Fibroblast of skin of right biceps (primary cell): ENCODE data around the gene CCL20.
A peak's percentile ranks its signal among the peaks of the same experiment; 100 is the strongest.
"Not testable (repeated sequence)": the region's sequence is repeated elsewhere in the genome, so short reads cannot be mapped to it uniquely, and the experiment has no call there.

Source experiments
- DNase-seq: peaks from one replicate; pipeline ENCODE4 v3.0.0-alpha.2; 2013

The CCL20 gene, protein sequence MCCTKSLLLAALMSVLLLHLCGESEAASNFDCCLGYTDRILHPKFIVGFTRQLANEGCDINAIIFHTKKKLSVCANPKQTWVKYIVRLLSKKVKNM

DNA sequence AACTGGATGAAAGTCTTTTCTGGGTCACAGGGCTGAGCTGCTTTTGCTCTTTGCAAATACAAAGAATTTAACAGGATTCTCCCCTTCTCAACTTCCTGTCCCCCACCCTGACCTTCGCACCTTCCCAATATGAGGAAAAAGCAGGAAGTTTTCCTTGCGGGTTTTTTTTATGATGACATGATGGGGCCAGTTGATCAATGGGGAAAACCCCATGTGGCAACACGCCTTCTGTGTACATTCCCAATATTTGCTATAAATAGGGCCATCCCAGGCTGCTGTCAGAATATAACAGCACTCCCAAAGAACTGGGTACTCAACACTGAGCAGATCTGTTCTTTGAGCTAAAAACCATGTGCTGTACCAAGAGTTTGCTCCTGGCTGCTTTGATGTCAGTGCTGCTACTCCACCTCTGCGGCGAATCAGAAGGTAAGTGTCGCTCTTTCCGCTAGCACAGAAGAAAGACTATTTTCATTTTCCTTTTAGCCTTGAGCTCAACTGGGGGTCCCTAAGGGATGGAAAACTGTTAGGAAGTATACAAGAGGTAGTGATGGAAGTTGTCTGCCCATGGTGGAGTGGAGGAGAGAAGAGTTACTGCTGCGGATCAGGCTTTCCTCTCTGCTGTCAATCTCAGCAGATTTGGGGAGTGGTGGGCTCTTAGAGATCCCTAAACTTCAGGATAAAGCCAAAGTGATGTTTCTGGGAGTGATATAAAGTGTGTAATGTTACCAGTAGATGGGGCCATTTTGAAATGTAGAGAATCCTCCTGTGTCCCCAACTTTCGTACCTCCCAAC lies at the start of gene CCL20:
Gene CCL20 (plus strand): TSS at position 281 of the 792 bp plus-strand sequence. CDS start 70 bp downstream, at position 351.
- no peak for DNase-seq

DNA sequence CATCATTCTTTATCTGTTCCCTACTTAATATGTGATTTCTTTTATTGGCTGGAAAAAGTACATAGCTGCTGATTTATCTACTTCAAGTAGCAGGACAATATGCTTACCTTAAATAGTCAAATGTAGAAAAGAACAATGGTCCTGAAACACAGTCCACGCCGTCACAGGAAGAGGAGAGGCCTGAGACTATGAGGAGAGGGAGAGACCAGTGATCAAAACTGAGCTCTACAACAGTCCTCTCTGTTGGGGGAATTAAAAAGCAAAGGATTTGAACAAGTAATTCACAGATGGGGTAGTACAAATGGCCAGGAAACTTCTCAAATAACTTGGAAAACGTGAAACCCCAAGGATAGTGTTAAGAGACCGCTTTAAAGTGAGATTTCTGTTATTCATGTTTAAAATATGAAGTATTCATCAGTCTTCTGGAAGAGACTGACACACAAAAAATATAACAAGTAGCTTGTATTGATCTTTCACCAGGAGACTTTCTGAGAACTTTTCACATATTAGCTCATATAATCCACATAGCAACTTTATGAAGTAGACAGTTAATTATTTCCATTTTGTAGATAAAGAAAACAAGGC lies 47.8 kb upstream of the CCL20 start:
- no peak for DNase-seq

DNA sequence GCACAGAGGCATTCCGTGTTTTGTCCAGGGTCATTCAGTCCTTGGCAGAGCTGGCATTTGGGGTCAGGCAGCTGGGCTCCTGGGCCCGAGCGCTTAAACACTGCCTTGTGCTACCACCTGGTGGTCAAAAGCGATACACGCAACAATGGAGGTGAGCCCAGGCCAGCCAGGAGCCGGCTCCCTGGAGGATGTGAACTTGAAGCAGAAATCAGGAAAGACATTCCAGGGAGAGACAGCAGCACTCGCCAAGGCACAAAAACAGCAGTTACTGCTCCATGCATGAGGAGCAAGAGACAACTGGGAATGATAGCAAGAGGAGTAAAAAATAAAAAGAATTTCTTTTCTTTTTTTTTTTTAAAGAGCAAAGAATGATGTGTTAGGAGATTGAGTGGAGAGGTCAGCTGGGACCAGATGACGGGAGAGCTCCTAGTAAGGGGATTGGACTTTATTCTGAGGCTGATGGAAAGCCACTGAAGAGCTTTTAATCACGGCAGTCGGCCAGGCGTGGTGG lies 47.2 kb upstream of the CCL20 start:
- DNase-seq: peak; percentile 65

DNA sequence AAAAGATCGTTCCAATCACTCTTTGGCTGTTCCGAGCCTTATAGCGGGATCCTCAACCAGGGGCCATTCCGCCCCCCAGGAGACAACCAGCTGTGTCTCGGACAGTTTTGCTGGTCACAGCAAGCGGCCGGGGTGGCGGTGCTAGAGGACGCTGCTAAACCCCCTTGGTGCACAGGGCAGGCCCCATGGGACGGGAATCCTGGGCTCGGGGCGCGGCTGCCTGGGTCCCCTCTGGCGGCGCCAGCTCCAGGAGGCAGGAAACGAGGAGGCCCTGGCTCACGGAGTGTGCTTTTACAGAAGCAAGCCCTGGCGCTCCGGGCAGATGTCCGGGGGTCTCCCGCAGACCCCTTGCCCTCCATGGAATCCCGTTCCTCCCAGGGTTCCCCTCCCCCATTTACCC lies 45.8 kb upstream of the CCL20 start:
- no peak for DNase-seq

DNA sequence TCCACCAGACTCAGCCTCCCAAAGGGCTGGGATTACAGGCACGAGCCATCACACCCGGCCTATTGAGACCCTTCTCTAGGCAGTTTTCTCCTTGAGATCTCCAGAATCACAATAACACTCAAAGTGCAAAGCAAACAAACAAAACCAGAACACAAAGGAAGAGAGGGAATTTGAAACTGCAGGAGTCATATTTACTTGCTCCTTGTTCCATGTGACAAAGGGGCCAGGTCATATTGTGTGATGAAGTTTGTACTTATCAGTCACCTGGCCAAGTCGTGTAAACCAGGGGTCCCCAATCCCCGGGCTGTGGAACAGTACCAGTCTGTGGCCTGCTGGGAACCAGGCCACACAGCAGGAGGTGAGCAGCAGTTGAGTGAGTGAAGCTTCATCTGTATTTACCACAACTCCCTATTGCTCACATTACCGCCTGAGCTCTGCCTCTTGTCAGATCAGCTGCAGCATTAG lies 41.4 kb upstream of the CCL20 start:
- DNase-seq: no peak

DNA sequence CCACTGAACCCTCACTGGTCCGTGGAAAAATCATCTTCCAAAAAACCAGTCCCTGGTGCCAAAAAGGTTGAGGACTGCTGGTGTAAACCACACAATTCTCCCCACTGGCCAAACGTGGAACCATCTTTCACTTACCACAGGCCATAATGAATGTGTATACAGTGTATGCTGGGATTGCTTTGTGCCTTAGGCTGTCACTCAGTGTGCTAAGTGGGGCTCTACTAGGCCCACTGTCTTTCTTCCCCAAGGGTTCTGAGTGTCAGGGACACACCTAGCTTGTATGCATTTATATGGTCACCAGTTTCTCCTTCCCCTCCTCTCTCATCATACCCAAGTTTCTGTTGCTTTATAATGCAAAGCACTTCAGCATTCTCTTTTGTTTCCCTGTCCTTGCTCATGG lies 40.7 kb upstream of the CCL20 start:
- DNase-seq: no peak

DNA sequence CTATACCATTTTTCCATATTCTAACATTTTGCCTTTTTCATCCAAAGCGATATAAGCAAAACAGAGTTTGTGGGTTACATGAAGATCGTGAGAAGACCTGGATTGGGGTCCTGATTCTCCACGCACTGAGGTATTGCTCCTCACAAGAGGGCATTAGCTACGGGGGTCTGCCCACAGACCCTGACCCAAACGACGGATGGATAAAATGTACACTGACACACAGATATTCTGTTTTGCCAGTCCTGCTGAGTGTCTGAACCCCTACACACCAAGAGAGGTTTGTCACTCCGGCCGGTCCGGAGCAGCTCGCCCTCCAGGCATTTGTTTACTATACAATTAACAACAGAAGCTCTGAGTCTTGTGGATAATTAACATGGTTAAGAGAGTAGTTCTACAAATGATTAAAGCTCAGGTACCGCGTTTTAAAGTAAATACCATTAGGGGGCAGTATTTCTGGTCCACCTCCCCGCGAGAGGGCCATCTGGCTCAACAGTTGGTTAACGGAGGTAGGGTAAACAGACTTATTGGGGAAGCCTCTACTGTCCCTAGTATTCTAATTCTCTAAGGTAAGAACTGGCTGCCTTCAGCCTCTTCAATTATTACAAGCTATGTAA lies 39.5 kb upstream of the CCL20 start:
- DNase-seq: no peak

DNA sequence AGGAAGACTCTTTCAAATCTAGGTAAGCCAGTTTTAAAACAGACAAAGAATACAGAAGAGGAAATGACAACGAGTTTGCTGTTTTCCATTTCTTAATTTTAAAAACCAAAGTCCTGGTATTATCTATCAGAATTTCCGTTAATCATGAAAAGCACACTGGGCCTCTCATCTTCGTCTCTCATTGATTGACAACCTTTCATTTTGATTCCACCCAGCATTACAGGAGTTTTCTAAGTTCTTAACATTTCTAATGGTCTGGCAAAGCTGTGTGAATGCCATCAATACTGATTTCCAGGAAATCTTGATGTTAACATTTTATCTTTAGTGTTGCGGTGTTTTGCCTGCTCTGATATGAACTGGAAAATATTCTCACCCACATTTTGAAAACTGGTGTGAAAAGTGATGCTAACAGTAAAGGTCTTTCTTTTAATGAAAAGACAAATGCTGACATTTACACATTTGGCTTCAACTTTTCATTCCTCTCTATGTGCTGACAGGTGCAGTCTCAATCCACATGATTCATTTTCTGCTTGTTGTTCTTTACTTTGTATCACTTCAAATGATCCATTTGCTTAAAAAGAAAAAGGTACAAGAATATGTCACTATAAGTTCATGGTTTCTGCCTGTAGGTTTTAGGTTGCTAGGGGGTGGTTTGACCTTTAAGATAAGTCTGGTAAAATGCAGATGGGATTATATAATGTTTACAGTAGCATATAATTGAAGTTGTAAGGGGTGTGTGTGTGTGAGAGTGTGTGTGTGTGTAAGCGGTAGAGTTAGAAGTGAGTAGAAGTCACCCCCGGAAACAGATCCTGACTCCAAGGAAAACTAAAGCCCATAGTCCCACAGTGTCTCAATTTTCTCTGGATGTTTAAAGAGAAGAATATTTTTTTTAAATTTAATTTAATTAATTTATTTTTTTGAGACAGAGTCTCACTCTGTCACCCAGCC lies 38.5 kb upstream of the CCL20 start:
- DNase-seq: no peak

DNA sequence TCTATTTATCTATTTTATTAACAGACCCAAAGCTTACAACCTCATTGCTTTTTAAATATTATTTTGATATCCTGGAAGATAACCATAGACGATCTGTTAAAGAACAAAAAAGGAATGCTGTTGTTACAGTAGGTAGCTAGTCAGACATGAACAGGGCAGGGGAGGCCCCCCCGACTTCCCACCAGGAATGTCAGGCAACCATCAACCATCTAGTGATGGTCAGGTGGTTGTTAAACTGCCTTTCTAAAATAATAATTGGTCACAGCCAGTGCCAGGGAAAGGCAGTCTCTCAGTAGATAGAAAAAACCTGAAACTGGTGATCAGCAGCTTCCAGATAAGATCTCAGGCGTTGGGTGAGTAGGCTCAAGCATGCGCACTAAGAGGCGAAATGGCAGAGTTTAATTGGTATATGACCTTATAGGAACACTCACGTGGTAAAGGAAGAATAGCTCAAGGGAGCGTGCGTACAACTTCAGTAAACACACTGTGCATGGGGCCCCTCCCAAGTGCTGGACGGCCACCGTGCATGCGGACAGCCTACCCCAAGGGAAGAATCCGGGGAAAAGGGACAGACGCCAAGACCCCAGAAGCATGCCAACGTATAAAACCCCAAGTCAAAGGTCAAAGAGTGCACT lies 32.5 kb upstream of the CCL20 start:
- no peak for DNase-seq

DNA sequence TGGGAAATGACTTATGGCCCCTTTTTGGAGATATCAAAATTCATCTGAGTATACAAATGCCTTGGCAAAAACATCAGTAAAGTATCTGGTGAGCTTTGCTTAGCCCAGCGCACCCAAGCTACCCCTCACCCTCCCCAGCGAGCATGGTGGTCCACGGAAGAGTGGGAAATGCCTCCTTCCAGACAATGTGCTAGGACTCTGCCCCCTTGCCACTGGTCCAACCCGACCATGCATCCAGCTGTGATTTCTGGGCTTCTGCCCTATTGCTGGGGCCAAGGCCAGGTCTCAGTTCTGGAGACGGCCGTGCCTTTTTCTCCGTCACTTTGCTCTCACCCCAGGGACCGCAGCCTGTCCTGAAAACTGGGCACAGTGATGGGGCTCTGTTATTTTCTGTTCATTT lies 31.8 kb upstream of the CCL20 start:
- no peak for DNase-seq

DNA sequence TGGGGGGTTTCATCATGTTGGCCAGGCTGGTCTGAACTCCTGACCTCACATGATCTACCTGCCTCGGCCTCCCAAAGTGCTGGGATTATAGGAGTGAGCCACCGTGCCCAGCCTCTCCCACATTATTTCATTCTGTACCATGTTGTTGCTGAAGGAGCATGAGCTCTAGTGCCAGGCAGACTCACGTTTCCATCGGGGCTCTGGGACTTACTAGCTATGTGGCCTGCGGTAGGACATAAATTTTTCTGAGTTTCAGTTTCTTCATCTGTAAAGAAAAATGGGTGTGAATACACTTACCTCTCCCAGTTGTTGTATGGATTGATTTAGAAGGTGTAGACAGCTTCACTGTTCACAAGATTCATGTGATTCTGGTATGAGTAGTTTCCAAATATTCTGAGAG lies 30.8 kb upstream of the CCL20 start:
- DNase-seq: no peak

DNA sequence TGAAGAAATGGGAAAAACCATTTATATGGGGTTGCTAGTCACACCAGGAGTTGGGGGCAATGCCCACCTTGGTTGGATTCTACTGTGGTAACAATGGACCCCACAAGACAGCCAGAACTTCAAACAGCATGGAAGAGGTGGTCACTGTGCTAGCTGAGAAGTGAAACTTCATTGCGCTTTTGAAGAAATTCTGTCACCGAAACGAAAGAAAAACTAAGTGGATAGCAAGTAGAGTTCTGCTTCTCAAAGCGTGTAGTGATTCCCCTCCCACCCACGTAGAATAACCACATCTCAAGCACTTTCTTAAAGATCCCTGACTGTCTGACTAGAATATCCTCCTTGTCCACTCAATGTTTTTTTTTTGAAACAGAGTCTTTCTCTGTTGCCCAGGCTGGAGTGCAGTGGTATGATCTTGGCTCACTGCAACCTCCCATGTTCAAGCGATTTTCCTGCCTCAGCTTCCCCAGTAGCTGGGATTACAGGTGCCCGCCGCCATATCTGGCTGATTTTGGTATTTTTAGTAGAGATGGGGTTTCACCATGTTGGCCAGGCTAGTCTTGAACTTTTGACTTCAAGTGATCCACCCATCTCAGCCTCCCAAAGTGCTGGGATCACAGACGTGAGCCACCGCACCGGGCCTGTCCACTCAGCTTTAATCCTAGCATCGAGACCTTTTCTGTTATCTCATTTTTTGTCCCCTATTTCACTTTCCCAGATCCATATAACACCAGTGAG lies 30.1 kb upstream of the CCL20 start:
- no peak for DNase-seq

DNA sequence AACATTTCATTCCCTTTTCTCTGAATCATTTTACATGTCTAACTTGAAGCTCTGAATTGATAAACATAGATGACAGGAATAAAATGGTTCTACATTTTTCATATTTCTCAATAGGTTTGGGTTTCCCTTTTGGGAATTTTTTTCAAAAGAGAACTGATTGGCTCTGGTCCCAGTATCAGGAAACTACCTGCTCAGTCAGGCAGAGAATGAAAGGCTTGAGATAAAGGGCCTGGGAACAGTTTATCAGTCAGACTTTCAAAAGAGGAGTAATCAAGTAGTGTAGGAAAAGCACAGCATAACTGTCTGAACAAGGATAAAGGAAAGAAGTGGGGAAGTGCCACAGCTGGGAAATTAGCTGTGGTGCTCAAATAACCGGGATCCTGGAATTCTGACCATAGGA lies 28.3 kb upstream of the CCL20 start:
- no peak for DNase-seq

DNA sequence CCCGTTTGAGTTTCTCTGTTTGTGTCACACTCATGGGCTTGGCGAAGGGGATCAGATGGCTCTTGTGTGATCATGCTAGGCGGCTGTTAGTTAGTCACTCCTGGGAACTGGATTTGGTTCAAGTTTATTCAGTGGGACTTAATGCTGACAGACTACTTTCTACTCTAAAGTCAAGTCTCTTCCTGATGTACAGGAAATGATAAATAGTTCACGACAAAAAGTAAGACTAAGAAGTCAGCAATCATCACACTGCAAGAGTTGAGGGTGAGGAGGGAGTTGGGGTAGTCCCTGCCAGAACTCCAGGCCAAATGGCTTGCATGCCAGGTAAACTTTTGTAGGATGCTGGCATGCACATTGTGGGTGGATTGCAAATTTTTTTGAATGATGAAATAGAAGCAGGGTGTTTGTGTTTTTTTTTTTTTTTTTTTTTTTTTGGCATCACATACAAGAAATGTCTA lies 25.1 kb upstream of the CCL20 start:
- DNase-seq: no peak

DNA sequence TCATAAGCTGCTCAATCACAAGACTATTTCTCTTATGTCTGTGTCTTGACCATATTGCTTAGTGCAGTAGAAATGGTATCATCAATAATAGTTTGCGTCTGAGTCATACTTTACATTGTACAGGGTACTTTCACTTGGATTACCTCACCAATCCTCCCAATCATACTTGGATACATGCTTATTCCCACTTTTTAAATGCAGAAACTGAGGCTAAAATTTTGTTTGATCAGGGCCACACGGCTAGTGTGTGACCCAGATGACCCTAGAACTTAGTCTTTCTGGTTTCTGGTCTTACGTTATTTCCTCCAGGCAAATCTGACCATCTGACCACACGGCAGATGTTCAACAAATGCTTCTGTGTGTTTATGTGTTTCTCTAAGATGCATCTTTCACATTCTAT lies 23.8 kb upstream of the CCL20 start:
- DNase-seq: no peak

DNA sequence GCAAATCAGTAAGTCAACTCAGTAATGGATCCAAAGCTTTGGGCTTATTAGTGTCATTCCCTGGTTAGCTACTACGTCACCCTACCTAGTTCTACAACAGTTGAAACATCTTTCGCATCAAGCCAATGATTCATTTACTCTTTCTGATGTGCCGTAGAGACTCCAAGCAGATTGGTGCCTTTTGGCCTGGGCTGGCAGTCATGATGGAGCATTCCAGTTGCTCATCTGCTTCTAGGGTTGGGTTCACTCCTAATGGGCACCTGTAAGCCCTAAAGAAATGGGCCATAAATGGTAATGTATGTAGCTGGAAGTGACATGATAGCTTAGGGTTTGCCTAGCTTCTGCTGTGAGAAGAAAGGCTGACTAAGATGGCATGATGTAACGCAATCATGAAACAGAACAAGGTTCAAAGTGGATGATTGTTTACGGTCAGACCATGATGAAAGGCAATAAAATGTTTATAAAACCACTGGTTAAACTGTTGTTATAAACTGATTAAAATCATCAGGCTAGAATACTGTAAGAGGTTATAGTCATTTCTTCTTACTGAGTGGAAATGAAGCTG lies 20.4 kb upstream of the CCL20 start:
- no peak for DNase-seq

DNA sequence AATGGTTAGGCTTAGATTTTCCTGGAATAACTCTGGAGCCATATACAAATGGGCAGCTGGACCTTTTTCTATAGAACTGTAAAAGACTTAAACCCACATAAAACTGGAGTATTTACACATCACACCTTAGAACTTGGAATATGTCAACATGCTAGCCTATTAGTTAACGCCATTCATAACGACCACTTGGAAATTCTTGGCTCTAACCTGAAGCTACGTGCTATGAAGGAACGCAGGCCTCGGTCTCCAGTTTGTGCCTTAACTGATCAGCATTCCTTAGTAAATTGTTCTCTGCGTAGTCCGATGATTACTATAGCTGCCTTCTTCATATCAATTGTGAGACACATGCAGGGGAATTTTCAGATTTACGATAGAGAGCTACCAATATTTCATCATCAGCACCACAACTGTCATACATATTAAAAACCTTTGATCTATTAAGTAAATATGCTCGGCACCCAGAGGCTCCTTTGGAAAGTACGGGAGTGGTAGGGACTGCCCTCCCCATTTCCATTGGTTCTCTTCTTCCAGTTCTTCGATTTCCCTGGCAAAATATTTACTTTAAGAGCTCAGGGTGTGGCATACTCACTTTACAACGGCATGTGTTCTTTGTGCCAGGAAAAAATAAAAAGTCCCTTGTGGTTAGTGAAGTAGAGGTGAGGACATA lies 17.5 kb upstream of the CCL20 start:
- no peak for DNase-seq

DNA sequence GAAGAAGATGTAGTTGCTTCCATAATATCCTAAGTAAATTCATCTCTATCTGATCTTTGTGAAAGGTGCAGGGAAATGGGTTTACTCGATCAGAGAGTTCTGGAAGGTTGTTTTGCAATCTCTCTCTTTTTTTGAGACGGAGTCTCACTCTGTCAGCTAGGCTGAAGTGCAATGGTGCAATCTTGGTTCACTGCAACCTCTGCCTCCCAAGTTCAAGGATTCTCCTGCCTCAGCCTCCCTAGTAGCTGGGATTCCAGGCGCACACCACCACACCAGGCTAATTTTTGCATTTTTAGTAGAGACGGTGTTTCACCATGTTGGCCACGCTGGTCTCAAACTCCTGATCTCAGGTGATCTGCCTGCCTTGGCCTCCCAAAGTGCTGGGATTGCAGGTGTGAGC lies 16.9 kb upstream of the CCL20 start:
- DNase-seq: not testable (repeated sequence)

DNA sequence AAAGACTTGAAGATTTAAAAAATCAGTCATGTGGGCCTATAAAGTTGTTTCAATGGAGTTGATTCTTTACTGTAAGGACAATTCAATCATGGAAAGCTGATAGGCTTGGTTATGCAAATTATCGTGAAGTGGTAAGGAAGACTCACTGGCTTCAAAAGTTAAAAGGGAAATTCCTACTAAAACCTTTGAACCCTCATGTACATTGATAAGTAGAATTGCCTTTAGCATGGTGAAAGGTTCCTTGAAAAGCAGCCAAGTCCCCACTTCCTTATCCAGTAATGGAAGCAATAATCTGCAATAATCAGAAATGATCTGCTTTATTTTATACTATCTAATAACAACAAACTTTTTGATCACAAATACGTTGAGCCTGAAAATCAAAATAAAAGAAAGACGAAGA lies 14.4 kb upstream of the CCL20 start:
- DNase-seq: no peak

DNA sequence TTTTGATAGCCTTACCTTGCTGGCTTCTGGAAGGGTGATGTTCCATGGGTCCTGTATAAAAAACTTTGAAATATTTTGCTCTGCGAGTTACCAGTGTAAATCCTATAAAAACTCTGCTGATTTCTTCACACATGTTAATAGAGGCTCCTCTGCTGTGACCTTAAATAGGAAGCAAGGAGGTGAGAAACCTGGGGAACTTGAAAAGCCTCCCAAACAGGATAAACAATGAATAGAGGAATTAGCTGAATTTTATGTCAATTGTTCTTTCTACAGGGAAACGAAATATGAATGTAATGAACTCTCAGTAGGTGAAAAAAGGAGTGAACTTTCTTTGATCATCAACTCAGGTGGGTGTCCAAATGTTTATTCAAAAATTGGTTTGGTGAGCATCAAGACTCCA lies 10.8 kb upstream of the CCL20 start:
- DNase-seq: no peak
